Medulla oblongata (tissue), 1 donor: ENCODE results near the gene PGRMC2.
"Not testable (repeated sequence)": the region's sequence is repeated elsewhere in the genome, so short reads cannot be mapped to it uniquely, and the experiment has no call there.

ENCODE experiments used
- DNase-seq: peaks from one replicate; pipeline ENCODE4 v3.0.0-alpha.2; 2015; ENCODE audit errors: extremely low spot score

The PGRMC2 gene

DNA sequence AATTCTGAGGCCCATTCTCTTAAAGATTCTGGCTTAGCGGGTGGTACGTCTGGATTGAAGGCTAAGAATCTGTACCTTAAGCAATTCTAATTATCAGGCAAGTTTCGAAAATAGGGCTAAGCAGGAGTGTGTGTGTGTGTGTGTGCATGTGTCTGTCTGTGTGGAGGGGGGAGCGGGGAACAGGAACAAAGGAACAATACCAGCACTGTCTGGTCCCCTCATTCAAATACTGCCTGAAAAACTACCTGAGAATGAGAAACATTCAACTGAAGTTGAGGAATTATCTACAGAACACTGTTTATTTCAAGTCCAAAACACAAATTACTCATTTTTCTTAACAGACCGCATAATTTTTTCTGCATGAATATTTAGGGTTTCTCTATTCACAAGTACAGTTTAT lies 18.6 kb downstream of the PGRMC2 start:
- DNase-seq: no peak

- DNase-seq: no peak
Observed at GRCh38 chr4:128267745-128268144, 19.9 kb downstream of the PGRMC2 start.

DNA sequence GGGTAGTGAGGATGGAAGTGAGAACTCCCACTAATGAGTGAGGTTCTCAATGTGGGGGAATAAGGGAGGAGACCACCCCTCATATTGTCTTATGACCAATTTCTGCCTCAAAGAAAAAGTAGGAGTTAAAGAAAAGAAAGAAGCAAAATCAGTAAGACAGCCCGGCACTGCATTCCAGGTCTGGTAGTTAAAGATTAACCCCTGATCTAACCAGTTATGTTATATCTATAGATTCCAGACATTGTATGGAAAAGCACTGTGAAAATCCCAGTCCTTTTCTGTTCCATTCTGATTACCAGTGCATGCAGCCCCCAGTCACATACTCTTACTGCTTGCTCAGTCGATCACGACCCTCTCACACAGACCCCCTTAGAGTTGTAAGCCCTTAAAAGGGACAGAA lies 20.4 kb downstream of the PGRMC2 start:
- not testable (repeated sequence) for DNase-seq

DNA sequence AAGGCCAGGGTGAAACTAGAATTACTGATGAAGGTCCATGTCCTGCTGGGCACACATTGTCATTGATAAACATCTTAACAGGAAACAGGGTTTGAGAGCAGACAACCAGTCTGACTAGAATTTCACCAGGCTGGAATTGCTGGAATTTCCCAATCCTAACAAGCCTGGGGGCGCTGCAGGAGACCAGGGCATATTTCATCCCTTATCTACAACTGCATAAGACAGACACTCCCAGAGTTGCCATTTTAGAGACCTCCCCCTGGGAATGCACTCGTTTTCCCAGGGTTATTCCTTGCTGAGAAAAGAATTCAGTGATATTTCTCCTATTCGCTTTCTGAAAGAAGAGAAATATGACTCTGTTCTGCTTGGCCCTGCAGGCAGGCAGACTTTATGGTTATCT lies 22.1 kb downstream of the PGRMC2 start:
- not testable (repeated sequence) for DNase-seq

DNA sequence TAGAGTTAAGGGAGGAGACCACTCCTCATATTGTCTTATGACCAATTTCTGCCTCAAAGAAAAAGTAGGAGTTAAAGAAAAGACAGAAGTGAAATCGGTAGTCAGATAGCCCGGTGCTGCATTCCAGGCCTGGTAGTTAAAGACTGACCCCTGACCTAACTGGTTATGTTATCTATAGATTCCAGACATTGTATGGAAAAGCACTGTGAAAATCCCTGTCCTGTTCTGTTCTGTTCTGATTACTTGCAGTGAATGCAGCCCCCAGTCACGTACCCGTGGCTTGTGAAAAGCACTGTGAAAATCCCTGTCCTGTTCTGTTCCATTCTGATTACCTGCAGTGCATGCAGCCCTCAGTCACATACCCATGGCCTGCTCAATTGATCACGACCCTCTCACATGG lies 27.7 kb downstream of the PGRMC2 start:
- not testable (repeated sequence) for DNase-seq

DNA sequence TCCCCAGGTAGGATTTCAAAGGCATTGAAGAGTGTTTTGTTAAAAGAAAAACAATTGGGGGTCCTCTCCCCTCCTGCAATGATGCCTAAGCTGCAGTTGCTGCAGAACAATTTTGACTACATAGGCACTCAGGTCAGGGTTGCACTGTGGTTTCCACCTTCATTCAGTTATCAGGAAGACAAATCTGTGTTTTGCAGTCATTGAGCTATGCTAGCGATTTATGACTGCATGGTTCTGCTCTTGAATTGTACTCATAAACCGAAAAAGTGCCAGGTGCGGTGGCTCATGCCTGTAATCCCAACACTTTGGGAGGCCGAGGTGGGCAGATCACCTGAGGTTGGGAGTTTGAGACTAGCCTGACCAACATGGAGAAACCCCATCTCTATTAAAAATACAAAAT lies 29.4 kb downstream of the PGRMC2 start:
- not testable (repeated sequence) for DNase-seq

- DNase-seq: no peak
Observed at GRCh38 chr4:128256539-128256938, 31.1 kb downstream of the PGRMC2 start.

GRCh38 chr4:128255906-128256305 lies 31.7 kb downstream of the PGRMC2 start:
- DNase-seq: no peak

DNA sequence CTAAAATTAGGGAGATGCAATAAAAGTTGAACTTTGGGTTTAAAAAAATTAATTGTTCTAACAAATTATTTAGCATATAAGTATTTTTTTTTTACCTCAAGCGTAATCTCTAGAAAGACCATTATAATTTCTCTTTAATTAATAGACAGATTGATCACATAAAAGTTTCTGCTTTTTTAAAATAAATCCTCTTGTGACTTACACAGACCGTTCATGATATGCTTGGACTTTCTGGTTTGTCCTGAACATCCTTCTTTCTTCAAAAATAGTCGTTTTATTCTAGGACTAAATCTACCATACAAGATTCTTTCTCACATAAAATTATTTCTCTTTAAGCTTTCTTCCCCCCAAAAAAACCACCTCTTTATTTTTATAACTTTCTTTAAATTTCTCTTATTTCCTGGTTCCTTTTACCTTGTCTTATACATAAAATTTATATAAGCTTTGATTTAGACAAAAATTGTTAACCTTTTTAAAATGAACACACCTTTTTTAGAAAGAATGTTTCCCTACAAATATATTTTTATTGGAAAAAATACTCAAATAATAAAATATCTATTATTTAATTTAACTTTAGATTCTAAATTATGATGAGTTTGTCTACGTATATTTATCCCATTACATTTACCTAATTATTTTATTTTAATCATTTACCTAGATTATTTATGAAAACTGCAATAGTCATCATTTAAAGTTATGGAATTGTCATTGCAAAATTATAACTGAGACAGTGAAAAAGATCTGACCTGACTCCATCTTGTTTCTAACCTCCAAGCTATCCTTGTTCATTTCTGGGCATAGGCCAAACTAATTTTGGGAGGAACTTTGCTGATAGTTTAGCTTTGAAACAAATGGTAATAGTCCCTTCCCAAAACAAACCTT lies 37.6 kb downstream of the PGRMC2 start:
- no peak for DNase-seq

- no peak for DNase-seq
Observed at GRCh38 chr4:128247906-128248305, 39.7 kb downstream of the PGRMC2 start.

- not testable (repeated sequence) for DNase-seq
Observed at GRCh38 chr4:128245391-128245790, 42.2 kb downstream of the PGRMC2 start.

- no peak for DNase-seq
Observed at GRCh38 chr4:128244379-128244778, 43.2 kb downstream of the PGRMC2 start.

GRCh38 chr4:128242601-128243000 lies 45.0 kb downstream of the PGRMC2 start:
- DNase-seq: no peak

DNA sequence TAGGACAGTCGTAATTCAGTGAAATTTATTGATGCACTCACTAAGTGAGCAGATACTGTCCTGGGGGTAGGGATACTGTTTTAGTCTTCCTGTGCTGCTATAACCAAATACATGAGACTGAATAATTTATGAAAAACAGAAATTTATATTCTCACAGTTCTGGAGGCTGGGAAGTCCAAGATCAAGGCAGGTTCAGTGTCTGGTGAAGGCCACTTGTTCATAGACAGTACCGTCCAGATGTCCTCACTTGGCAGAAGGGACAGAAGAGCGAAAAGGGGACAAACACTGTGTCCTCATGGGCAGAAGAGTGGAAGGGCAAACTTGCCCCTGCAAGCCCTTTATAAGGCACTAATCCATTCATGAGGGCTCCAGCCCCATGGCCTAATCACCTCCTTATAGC lies 45.6 kb downstream of the PGRMC2 start:
- DNase-seq: no peak

GRCh38 chr4:128241425-128241913 lies 46.1 kb downstream of the PGRMC2 start:
- DNase-seq: no peak

GRCh38 chr4:128241019-128241418 lies 46.6 kb downstream of the PGRMC2 start:
- DNase-seq: no peak

GRCh38 chr4:128234836-128235235 lies 52.8 kb downstream of the PGRMC2 start:
- DNase-seq: no peak

DNA sequence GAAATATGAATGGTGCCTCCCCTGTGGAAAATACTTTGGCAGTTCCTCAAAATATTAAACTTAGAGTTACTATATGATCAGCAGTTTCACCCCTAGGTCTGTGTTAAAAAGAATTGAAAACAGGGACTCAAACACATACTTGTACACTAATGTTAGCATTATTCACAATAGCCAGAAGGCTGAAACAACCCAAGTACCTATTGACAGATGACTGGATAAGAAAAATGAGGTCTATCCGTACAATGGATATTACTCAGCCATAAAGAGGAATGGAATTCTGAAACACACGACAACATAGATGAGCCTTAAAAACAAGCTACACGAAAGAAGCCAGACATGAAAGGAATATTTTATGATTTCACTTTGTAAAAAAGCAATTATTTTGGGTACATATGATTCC lies 54.9 kb downstream of the PGRMC2 start:
- DNase-seq: no peak

GRCh38 chr4:128228845-128229795 lies 58.5 kb downstream of the PGRMC2 start:
- DNase-seq: no peak

- no peak for DNase-seq
Observed at GRCh38 chr4:128227991-128228571, 59.5 kb downstream of the PGRMC2 start.

- DNase-seq: no peak
Observed at GRCh38 chr4:128225148-128225547, 62.5 kb downstream of the PGRMC2 start.

DNA sequence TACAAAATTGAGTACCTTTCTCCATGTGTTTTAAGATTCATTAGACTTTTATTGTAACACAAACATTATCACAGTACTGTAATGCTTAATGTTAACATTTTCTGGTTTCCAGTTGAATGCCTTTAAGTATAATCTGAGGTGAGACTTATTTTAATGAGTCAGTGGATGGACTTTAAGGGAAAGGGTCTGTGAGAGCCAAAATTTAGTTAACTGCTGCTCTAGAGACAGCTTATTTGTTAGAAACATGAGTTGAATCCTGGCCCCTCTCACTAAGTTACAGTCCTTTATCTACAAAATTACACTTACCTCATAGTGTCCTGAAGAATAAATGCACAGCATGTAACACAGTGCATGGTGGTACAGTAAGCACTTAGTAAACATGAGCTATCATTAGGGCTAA lies 66.0 kb downstream of the PGRMC2 start:
- no peak for DNase-seq
